AG08395 (cell line): ENCODE data around the gene ZFX.
A peak's percentile ranks its signal among the peaks of the same experiment; 100 is the strongest.
"Not testable (repeated sequence)": the region's sequence is repeated elsewhere in the genome, so short reads cannot be mapped to it uniquely, and the experiment has no call there.

Experiments
- DNase-seq: peaks from one replicate; pipeline ENCODE4 v3.0.0; 2012; ENCODE audit warnings: mixed read lengths, low spot score

The ZFX gene

GRCh38 chrX:24151513-24151912 lies 2.0 kb downstream of the ZFX start:
- DNase-seq, result no peak

- no peak for DNase-seq
Observed at GRCh38 chrX:24153178-24153795, 3.8 kb downstream of the ZFX start.

DNA sequence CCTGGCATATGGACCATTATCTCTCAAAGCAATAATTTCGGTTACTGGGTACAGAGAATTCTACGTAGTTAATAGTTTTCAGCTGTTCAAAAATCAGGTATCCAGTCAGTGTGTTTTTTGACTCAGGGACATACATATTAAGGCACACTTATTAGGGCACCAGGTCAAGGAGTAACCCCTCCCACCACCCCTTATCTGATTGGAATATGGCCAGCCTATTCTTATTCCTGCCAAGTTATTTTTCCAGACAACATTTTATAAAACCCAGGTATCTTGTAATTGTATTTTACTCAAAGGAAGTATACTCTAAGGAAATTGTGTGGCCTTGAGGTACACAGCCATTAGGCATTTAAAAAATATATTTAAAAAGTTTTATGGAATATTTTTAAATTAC lies 4.3 kb downstream of the ZFX start:
- DNase-seq, result no peak

- no peak for DNase-seq
Observed at GRCh38 chrX:24154490-24155034, 5.0 kb downstream of the ZFX start.

DNA sequence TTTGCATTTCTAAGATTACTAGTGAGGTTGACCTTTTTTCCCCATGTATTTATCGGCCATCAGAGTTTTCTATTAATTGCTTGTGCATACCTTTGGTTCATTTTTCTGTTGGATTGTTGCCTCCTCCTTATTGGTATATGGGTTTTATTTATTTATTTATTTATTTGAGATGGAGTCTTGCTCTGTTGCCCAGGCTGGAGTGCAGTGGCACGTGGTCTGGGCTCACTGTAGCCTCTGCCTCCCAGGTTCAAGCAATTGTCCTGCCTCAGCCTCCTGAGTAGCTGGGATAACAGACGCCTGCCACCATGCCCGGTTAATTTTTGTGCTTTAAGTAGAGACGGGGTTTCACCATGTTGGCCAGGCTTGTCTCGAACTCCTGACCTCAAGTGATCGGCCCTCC lies 6.2 kb downstream of the ZFX start:
- DNase-seq, result not testable (repeated sequence)

DNA sequence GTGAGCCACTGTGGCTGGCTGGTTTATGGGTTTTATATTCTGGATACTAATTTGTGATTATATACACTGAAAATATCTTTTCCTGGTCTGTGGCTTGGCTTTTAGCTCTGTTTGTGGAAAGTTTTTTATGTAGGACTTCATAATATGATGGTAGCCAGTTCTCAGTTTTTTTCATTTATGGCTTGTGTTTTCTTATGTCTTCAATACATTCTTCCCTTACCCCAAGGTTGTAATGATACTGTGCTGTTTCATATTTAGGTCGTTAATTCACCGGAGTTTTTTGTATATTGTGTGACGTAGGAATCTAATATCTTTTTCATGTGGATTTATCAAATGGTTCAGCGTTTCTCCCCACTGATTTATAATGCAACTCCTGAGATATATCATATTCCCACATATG lies 6.6 kb downstream of the ZFX start:
- DNase-seq, result no peak

- no peak for DNase-seq
Observed at GRCh38 chrX:24158881-24159280, 9.4 kb downstream of the ZFX start.

- DNase-seq, result no peak
Observed at GRCh38 chrX:24166078-24166477, 16.5 kb downstream of the ZFX start.

GRCh38 chrX:24167719-24168472 lies 18.4 kb downstream of the ZFX start:
- no peak for DNase-seq

- DNase-seq, result no peak
Observed at GRCh38 chrX:24168807-24169206, 19.3 kb downstream of the ZFX start.

GRCh38 chrX:24169211-24169610 lies 19.7 kb downstream of the ZFX start:
- DNase-seq, result no peak

DNA sequence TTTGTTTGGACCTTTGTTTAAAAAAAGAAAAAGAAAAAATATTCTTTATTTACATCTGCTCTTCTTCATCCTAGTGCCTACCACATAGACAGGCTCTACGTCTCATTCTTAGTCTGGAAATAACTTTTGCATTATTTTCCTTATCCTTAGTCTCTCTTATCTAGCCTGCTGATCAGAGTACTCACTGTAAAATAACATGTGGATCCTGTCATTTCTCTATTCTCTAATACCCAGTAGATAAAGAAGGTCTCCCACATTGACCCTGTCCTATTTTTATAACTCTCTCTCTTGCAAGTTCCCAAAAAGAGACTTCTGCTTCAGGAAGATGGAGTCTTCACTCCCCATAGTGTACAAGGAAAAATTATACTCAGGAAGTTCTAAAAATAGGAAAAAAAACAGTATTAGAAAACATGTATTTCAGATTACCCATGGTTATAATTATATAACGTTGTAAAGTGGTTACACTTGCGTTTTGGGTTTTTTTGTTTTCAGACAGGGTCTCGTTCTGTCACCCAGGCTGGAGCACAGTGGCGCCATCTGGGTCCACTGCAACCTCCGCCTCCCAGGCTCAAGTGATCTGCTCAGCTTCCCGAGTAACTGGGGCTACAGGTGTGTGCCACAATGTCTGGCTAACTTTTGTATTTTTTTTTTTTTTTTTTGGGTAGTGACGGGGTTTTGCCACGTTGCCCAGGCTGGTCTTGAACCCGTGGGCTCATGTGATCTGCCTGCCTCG lies 23.8 kb downstream of the ZFX start:
- no peak for DNase-seq

- no peak for DNase-seq
Observed at GRCh38 chrX:24175276-24175675, 25.7 kb downstream of the ZFX start.

GRCh38 chrX:24178441-24178840 lies 28.9 kb downstream of the ZFX start:
- DNase-seq, result no peak

DNA sequence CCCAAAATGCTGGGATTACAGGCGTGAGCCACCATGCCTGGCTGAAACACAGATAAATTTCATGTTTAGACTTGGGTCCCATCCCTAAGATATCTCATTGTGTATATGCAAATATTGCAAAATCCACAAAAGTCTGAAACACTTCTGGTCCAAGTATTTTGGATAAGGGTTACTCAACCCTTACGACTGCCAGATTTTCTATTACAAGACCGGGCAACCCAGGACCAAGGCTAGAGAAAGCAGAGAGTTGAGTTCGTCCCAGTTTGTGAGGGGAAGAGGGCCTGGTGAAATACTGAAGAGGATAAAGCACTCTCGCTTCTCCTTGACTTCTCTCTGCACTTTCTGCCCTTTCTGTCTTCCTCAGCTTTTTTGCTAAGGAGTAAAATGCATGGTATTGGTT lies 34.5 kb downstream of the ZFX start:
- no peak for DNase-seq

DNA sequence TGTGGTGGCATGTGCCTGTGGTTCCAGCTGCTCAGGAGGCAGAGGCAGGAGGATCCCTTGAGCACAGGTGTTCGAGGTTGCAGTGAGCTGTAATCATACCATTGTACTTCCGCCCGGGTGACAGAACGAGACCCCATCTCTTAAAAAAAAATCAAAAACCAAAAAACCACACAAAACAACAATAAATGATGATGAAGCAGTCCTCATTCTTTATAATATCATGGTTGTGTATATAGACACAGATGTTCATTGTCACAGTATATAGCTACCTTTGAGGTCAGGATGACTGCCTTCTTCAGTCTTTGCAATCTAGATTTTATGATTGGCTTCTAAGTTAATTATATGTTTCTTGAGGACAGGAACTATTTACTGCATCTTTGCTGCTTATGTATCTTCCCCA lies 37.0 kb downstream of the ZFX start:
- no peak for DNase-seq

DNA sequence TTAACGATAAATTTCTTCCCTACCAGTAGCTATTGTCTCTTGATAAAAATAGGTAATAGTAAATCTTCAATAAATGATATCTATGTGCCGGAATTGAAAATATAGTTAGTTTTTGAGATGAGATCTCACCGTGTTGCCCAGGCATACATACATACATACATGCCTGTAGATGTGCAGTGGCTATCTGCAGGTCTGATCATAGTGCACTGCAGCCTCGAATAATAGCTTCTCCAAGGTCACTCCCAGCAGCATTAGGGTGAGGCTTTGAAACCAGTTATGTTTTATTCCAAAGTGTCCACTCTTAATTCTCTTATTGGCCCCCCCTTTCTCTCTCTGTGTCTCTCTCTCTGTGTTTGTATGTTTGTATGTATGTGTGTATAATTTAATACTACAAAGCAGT lies 37.5 kb downstream of the ZFX start:
- DNase-seq, result no peak

DNA sequence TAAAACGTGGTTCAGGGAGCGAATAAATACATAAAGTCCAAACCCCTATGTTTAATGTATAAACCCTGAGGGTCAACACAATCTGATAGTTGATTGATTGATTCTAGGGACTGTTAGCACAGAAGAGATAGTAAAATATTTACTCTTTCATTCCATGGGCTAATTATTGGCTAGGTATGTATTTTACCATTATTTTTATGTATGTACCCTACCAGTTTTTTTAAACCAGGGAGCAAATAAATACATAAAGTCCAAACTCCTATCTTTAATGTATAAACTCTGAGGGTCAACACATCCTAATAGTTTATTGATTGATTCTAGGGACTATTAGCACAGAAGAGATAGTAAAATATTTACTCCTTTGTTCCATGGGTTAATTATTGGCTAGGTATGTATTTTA lies 40.0 kb downstream of the ZFX start:
- no peak for DNase-seq

DNA sequence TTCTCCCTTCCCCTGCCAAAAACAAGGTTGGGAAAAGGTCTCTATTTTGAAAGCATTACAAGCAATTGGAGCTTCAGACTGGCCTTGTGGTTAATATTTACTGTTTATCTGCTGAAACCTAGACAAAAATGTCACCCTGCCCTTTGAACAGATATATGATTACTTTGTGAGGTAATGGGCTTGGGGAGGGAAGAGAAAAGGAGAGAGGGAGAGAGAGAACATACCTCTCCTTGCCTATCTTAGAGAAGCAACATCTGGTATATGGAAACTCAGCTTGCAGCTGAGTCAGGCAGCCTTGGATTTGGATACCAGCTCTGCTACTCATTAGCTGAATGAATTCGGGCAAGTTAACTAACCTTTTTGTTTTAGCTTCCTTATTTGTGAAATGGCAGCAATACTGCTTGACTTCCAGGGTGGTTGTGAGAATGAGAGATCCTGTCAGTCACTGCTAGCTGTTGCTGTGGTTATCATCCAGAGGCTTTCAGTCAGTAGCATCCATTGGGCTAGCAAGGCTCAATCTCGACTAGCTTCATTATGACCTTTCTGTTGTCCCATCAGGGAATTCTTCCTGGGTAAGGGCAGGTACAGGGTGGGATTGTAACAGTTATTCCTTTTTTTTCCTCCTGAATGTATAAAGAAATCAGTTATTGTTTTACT lies 41.1 kb downstream of the ZFX start:
- peak; percentile 43 for DNase-seq

DNA sequence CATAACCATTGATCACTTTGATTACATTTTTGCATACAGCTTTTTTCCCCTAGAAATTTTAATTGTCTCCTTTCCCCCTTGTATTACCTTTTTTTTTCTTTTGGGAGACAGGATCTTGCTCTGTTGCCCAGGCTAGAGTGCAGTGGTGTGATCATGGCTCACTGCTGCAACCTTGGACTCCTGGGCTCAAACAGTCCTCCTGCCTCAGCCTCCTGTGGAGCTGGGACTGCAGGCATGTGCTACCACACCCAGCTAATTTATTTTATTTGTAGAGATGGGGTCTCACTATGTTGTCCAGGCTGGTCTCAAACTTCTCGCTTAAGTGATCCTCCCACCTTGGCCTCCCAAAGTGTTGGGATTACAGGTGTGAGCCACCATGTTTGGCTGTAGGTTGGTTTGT lies 47.0 kb downstream of the ZFX start:
- no peak for DNase-seq

GRCh38 chrX:24198101-24198500 lies 48.6 kb downstream of the ZFX start:
- DNase-seq, result no peak

- no peak for DNase-seq
Observed at GRCh38 chrX:24200133-24200532, 50.6 kb downstream of the ZFX start.

GRCh38 chrX:24201216-24201615 lies 51.7 kb downstream of the ZFX start:
- no peak for DNase-seq
